OCI-M2 (cell line): Measurements from ENCODE around the gene FAR2.
"Not testable (repeated sequence)": the region's sequence is repeated elsewhere in the genome, so short reads cannot be mapped to it uniquely, and the experiment has no call there.

Experiments used
- DNase-seq: peaks from one replicate; lab custom pipeline; 2025; ENCODE audit not compliant: unreplicated experiment; lab: John Stamatoyannopoulos, UW

FAR2 gene

DNA sequence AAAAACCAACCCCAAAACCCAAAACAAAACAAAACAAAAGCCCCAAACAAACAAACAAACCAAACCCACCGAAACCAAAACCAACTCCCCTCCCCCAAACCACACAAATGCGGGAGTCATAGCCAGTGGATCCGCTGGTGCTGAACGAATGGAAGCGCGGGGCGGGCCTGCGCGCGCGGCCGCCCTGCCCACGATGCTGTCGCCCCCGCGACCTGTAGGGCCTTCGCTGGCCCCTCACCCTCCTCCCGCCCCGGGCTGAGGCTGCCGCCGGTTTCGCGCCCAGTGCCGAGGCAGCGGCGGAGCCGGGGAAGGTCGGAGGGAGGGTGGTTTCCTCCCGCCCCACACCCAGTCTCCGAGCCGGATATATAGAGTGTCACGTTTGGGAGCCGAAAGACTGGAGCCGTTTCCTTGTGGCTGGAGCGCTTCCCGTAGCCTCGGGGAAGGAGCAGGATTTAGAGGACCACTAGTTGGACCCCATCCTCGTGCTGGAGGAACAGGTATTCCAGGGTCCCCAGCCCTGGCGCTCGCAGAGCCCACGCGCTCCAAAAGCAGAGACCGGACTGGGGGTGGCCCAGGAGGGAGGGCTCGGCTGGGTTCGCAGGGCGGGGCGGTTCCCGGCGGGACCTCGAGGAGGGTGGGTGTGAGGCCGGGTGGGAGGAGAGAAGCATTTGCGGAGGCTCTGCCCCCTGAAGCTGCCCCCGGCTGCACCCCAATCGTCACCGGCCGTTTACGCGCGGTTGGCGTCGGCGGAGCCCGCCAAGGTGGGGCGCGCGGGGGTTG, at the start of gene FAR2:
Gene FAR2 (plus strand): TSS at position 368 of the 780 bp plus-strand sequence. CDS start 121,172 bp downstream, outside the sequence.
- DNase-seq: no peak

DNA sequence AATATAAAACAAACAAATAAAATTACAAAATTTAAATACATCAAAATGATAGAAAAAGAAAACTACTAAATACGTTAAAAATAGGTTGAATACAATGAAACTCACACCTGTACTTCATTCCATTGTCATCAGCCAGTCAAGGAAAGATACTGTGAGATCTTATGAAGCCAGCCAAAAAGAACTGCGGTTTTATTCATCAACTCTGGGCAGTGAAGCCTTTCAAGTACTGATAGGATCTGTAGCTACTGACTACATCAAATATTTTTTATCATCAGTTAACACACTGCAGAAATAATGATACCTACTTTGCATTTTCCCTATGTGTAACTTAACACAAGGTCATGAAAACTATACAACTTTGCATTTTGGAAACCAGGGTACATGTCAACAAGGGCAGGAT, 46.3 kb upstream of the FAR2 start:
- DNase-seq: no peak

DNA sequence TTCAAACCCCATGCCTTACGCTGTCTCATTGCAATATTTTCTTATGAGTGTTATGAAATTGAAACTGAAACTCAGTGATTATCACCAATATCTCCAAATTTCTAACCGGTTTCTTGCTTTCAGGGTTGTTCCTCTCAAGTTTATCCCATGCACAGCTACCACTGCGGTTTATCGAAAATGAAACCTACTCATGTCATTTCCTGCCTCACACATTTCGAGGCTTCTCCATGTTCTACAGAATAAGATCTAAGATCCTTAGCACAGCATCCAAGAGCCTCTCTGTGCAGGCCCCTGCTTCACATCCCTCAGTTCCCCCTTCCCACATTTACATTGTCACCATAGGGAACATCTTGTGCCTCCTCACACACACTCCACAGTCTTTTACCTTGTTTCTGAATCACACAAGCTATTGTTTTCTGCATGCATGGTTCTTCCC, 45.5 kb upstream of the FAR2 start:
- no peak for DNase-seq

DNA sequence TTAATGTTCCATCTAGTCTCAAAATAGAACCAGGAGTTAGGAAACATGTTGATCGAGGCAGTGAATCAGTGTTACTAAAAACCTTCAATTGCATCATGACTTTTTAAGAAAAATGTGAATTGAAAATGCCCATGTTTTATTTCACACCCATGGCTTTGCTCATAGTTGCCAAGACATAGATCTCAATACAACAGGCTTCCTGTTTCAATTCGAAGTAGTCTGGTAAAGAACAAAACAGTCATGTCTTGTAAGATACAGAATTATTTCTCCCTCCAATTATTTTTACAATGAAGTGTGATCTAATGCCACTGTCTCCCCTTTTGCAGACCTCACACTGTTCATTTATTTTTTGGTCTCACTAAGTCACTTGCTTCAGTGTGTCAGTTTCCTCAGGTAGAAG, 44.6 kb upstream of the FAR2 start:
- no peak for DNase-seq

DNA sequence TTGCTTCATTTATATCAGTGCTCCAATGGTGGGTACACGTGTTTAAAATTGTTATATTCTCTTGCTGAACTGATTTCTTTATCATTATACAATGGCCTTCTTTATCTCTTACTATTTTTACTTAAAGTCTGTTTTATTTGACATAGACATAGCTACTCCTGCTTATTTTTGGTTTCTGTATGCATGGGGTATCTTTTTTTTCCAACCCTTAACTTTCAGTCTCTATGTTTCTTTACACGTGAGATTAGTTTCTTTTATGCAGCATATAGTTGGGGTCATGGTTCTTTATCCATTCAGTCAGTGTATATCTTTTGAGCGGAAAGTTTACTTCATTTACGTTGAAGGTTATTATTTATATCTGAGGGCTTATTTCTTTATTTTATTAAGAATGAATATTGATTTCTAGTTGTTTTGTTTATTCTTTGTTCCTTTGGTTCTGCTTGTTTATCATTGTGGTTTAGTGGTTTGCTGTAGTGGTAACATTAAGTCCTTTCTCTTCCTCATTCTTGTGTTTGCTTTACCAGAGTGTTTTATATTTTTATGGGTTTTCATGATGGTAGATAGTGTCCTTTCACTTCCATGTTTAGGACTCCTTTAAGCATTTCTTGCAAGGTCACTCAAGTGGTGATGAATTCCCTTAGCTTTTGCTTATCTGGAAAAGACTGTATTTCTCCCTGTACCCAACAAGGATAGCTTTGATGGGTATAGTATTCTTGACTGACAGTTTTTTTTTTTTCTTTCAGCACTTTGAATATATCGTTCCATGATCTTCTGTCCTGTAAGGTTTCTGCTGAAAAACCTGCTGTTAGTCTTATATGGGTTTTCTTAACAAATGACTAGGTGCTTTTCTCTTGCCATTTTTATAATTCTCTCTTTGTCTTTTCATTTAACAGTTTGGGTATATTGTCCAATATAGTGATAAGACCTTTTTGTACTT, 38.3 kb upstream of the FAR2 start:
- no peak for DNase-seq

DNA sequence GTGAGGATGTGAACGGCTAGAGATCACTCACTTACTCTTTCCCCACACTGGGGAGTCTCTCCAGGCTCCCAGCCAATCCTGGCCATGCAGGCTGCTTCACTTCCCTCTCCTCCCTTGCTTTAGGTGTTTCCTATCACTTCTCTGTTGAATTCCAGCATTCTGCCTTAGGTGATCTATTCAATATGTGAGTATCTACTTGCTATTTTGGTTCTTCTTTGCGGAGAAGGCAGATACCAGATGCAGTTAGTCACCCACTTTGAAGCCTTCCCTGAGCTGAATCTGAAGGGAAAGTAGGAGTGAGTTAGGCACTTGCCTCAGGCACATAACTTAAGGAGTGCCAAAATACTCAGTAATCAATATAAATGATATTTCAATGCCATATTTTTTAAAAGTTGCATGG, 36.0 kb upstream of the FAR2 start:
- no peak for DNase-seq

DNA sequence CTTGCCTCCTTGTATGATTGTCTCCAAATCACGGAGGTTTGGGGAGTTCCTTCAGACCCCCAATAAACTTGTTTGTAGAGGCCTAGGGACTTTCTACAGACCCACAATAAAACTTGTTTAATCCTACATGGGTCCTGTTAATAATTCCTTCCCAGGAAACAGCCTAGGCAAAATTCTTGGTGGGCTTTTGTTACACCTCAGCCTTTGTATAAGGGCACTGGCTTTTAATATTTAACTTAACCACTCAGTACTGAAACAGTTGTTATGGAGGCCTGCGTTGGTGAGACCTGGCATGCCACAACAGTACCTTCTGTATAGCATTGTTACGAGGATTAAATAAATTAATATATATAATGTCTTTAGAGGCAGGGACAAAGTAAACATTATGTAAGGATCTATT, 32.7 kb upstream of the FAR2 start:
- no peak for DNase-seq

DNA sequence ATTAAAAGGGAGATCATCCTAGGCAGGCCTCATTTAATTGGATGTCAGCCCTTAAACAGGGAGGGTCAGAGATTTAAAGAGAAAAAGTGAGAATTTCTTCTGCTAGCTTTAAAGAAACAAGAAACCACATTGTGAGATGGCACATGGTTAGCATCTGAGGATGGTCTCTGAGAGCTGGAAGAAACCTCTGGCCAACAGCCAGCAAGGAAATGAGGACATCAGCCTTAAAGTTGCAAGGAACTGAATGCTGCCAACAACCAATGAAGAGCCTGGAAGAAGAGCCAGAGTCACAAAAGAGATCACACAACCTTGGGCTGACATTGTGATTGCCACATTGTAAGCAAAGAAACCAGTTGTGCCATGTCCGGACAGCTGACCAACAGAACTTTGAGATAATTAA, 17.5 kb upstream of the FAR2 start:
- no peak for DNase-seq

DNA sequence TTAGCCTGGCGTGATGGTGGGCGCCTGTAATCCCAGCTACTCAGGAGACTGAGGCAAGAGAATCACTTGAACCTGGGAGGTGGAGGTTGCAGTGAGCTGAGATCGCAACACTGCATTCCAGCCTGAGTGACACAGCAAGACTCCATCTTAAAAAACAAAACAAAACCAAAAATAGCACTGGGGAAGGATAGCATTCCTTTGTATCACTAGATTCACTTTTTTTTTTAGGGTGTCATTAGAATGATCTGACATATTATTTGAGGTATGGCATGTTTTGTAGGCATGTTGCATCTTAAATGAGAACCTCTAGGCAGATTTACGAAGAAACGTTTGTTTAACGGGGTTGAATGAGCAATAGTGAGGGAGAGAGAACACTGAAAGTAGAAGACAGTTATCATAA, 16.8 kb upstream of the FAR2 start:
- no peak for DNase-seq

DNA sequence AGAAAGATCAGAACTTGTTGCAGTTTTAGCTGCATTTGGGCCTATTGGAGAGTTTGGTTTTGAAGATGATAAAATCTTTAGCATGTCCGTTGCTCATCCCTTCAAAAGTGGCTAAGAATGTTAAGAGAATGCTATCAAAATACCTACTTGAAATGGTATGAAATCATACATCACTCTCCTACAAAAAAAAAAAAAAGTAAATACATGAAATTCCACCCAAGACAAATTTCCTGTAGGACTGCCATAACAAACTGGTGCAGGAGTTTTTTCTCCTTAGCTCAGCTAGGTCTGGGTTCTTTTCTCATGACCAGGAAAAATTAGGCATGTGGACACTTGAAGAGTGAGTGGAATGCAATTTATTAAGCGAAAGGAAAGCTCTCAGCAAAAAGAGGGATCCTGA, 15.9 kb upstream of the FAR2 start:
- DNase-seq: no peak

DNA sequence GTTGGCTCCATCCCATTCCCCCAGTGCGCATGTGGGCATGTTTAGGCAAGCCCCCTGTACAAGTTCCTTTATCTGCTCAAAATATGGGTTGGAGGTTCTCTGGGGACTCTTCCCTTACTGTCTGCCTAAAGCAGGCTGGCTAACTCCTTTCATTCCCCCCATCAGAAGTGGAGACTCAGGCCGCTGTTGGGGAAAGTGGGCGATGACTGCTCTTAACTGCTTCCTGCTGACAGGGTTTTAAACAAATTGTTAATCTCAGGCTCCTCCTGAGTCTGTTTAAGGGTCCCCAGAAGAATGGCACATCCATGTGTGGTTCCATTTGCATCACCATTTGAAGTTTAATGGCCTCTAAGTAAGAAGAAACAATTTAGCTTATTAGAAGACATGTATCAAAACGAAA, 15.4 kb upstream of the FAR2 start:
- no peak for DNase-seq

DNA sequence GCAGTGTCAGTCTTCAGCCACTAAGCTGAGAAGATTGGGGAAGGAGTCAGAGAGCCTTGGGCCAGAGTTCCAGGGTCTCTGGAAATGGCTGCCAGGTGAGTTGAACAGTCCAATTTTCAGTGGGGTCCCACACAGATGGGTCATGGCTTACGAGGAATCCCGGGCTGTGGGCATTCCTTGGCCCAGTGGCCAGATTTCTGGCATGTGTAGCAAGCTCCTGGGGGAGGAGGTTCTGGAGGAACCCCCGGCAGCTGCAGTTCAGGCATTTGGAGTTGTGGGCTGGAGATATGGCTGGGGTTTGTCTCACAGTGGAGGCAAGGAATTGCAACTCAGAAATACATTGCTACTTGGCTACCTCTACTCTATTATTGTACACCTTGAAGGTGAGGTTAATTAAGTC, 10.8 kb upstream of the FAR2 start:
- not testable (repeated sequence) for DNase-seq

DNA sequence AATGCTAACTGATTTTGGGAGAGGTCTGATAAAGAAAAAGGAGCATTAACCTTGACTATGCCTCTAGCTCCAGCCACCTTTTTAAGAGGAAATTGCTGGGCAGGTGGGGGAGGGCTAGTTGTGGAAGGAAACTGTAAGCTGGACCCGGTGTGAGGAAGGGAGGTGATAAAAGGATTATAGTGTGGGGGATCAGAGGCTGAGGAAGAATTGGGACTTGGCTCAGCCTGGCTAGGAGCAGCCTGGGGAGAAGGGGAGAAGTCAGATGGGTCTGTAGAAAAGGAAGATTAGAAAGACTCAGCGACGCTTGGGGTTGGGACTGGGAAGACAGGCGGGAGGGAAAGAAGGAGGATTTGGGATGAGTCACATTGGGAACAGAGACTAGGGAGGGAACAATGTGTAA, 10.2 kb upstream of the FAR2 start:
- not testable (repeated sequence) for DNase-seq

DNA sequence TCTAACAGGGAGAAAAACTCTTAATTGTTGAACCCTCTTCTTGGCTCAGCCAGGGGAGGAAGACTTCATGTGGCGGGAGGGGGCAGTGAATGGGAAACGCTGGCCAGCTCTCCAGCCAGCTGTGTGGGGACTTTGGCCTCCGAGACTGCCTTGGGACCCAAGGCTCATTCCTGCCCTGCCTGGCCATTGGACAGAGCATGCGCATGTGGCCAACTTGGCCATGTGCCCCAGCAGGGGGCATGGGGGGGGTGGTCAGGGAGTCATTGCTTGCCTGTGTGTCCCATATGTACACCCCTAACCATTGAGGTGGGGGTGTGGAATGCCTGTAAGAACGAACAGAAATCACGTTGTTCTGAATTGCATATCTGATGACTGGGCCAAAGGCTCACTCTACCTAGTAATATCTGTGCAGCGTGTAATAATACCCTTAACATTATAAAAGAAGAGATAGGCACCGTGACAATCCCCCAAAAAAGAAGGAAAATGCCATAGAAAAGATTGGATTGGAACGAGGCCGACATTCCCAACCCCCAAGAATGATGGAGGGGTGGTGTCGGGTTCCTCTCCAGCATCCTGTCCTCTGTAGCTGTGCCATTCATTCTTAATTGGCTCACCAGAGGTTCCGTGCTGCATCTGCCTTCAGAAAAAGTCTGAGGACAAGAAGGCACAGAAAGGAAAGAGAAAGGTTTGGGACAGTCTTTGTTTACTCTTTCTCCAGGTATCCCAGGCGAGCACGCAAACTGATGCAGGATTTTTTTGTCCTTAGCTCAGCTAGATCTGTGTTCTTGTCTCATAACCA, 3.5 kb upstream of the FAR2 start:
- DNase-seq: no peak

DNA sequence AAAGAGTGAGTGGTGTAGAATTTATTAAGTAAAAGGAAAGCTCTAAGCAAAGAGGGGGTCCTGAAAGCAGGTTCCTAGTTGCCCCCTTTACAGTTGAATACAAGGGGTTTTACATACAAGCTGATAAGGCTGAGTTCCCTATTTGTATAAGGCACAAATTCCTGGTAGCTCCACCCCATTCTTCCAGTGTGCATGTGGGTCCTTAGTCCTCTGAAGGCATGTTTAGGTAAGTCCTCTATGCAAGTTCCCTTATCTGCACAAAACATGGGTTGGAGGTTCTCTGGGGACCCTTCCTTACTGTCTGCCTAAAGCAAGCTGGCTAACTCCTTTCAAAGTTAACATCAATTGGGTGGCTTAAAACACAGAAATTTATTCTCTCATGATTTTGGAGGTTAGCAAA, 2.9 kb upstream of the FAR2 start:
- no peak for DNase-seq

DNA sequence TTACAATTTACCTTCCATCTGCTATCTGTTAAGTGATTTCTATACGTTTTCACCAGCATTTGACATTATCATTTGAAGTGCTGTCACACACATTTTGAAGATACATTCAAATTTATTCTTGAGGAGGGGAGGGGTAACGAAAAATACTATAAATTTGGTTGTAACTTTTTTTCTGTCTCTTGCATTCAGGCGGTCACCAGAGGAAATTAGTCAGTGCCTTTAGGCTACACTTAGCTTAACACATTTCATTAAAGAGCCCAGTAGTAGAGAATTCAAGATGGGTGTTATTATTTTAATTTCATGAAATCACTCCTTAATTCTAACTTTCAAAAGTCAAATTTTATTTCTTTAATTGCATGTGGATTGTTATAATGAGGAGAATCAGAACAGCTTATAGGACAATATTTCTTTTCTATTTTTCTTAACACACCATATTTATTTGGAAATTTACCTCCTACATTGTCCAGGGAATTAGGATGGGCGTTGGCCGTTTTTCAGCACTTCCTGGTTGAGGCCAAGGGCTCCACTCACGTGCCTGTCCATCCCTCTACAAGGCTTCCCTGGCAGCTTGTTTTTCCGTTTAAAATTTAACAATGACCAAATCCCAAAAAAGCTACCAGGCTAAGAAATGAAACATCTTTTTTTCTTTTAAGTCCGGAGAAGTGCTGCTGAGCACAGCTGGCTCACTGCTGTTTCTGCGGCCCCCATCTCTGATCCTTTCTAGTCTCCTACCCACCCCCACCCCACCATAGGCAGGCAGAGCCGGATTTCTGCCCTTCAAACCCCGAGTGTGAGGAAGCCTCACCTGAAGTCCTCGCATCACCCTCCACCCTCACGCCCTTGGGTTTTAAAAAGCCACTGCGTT, 1.1 kb upstream of the FAR2 start:
- DNase-seq: no peak

DNA sequence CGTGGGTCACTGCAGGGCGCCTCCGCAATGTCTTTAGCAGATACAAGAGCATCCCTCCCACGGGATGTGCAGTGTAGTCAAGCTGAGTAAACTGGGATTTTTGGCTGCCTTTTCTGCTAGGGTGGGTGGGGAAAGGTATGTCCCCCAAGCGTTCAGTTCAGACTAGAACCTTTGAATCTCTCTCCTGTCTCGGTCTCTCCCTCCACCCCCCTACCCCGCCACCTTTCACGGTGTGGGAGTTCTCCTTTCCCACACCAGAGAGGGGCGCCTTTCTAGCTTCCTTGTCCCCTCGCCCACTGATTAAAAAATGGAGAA, 525 bp upstream of the FAR2 start:
- DNase-seq: no peak

DNA sequence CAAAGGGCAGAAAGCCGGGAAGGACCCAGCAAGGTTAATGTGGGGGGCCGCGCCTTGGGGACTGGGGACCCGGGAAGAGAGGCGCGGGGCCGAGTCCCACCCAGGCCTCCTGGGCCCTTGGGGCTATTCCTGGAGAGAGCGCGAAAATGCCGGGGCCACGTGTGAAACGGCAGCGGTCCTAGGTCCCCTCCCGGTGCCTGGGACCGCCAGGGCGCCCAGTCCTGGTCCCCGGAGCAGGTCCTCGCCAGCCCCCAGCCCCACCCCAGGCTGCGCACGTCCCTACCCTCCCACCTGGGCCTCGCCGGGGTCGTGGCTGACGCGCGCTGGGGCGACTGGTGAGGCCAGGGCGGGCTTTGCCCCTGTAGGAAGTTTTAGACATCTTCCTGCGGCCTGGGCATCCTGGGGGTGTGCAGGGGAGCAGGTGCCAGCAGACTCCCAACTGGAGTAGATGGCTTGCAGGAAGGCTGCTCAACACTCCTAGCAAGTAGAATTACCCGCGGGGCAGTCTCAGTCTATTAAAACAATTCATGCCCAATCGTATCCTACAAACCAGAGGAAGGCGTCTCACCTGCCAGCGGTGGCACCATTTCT, 708 bp downstream of the FAR2 start:
- no peak for DNase-seq

DNA sequence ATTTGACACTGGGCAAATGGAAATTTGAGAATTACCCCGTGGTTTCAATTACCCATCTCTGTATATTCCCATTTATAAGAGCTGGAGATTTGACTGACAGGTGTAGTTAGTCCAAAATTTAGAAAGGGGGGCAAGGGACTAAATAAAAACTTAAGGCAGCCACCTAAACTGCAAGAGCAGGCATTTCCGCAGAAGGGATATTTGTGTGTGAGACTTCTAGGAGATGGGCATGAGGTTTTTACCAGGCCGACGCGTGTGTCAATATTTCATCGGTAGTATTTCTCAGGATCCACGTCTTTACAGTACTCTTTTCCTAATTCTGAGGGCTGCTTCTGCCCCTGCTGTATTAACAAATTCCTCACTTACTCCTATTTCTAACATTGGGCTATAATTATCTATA, 1.4 kb downstream of the FAR2 start:
- no peak for DNase-seq

DNA sequence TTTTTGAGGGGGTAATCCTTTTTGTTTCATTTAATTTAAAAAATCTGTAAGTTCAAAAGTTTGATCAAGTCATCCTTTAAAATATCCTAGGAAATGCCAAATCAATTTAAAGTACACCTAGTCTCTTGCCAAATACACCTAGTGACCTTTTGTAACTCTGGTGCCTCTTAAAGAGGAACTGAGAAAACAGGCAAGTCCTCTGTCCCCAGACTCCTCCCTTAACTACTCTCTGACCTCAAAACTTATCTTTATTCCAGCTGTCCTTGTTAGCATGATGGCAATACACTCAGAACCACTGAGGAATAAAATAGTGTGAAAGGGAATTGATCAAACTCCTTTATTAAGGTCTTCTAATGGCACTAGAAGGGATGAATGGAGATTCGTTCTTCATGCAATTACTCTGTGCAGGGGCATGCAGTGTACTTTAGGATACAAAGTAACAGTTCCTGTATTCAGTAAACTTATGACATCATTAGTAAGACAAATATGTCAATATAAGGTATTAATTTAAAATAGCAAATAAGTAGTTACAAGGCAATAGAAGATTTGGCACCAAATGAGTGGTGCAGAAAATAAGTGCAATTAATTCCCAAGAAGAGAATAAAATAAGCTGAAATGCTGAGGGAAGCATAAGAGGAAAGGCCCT, 3.3 kb downstream of the FAR2 start:
- DNase-seq: no peak
